DND-41 (cell line): ENCODE measurements around the gene ITGA6.
"Not testable (repeated sequence)": the region's sequence is repeated elsewhere in the genome, so short reads cannot be mapped to it uniquely, and the experiment has no call there.

Experiments used
- ATAC-seq: fragments of 200-7000 bp; cut with Tn5 transposase; 3 replicates; pipeline ENCODE4 v1.9.1; 2021; ENCODE audit warnings: low read depth; ENCODE audit not compliant: insufficient read depth
- DNase-seq: peaks from one replicate; pipeline ENCODE4 v3.0.0-alpha.2; 2020
- H2AFZ ChIP-seq: 2 replicates; pipeline ENCODE4 v1.6.0; 2012; ENCODE audit warnings: low read depth, low read length
- H3K27ac ChIP-seq: 2 replicates; pipeline ENCODE4 v1.5.1; 2012; ENCODE audit warnings: low read length, inconsistent platforms
- H3K27me3 ChIP-seq: fragments of 200-600 bp; sonication (generic); 2 replicates; pipeline ENCODE4 v1.6.0; 2012; ENCODE audit warnings: low read length, mild to moderate bottlenecking, inconsistent platforms; ENCODE audit not compliant: insufficient read depth, poor library complexity
- H3K36me3 ChIP-seq: 2 replicates; pipeline ENCODE4 v1.5.1; 2012; ENCODE audit warnings: low read length, inconsistent platforms; ENCODE audit not compliant: insufficient read depth
- H3K4me1 ChIP-seq: 2 replicates; pipeline ENCODE4 v1.5.1; 2012; ENCODE audit warnings: mild to moderate bottlenecking, low read length; ENCODE audit not compliant: insufficient read depth
- H3K4me2 ChIP-seq: 2 replicates; pipeline ENCODE4 v1.6.0; 2012; ENCODE audit warnings: mild to moderate bottlenecking, moderate library complexity, low read length, inconsistent platforms; ENCODE audit not compliant: insufficient read depth
- H3K4me3 ChIP-seq, 2 experiments: fragments of 200-600 bp in 1 of 2; shearing (Covaris generic) in 1 of 2; 2 replicates each; pipeline ENCODE4 v1.5.1; 2012 to 2016; ENCODE audit warnings: inconsistent platforms in 2 of 2, low read length in 2 of 2, mild to moderate bottlenecking in 2 of 2, low read depth in 1 of 2, moderate library complexity in 1 of 2
- H3K79me2 ChIP-seq: 2 replicates; pipeline ENCODE4 v1.6.0; 2012; ENCODE audit warnings: low read length, inconsistent platforms; ENCODE audit not compliant: insufficient read depth
- H3K9ac ChIP-seq: 2 replicates; pipeline ENCODE4 v1.6.0; 2012; ENCODE audit warnings: low read depth, mild to moderate bottlenecking, inconsistent platforms, low read length, moderate library complexity
- H3K9me3 ChIP-seq: 2 replicates; pipeline ENCODE4 v1.5.1; 2012; ENCODE audit warnings: low read length, moderate library complexity, mild to moderate bottlenecking, inconsistent platforms; ENCODE audit not compliant: insufficient read depth, severe bottlenecking
- H4K20me1 ChIP-seq: 2 replicates; pipeline ENCODE4 v1.6.0; 2012; ENCODE audit warnings: low read length; ENCODE audit not compliant: insufficient read depth
- CTCF ChIP-seq: IDR thresholded peaks from 2 replicates; pipeline ENCODE4 v1.5.1; 2012; ENCODE audit warnings: borderline replicate concordance, low read length, moderate library complexity, mild to moderate bottlenecking; ENCODE audit not compliant: poor library complexity, severe bottlenecking; ENCODE audit errors: extremely low read depth
- EZH2 ChIP-seq: IDR thresholded peaks from 3 replicates; pipeline ENCODE4 v1.6.1; 2012; ENCODE audit warnings: borderline replicate concordance, low read depth, mild to moderate bottlenecking, moderate library complexity, low read length, inconsistent platforms; ENCODE audit not compliant: severe bottlenecking

The ITGA6 gene

GRCh38 chr2:172533687-172534086 is 106.3 kb downstream of the ITGA6 start:
- Histone ChIP-seq H3K36me3 (no peaks in the 10 kb centered on the region), H3K27ac (no peak overlapping the region), H3K4me2 (no peak overlapping the region), H3K4me1 (no peaks in the 10 kb centered on the region), H3K27me3 (no peaks in the 10 kb centered on the region), H3K9ac (no peak overlapping the region), H3K4me3 (no peak overlapping the region), H4K20me1 (no peaks in the 10 kb centered on the region), H2AFZ (no peak overlapping the region), H3K79me2 (no peaks in the 10 kb centered on the region), H3K9me3 (peaks cover 27% of the 10 kb centered on the region)
- DNase-seq = no peak
- no peak for ATAC-seq
- TF ChIP-seq CTCF (no peak), EZH2 (no peak)

GRCh38 chr2:172535119-172535518 is 107.7 kb downstream of the ITGA6 start:
- H2AFZ ChIP-seq = no peak overlapping the region
- H3K4me2 ChIP-seq = no peak overlapping the region
- H3K9me3 ChIP-seq = peaks cover 29% of the 10 kb centered on the region
- ATAC-seq (no peak), DNase-seq (no peak)
- no peaks in the 10 kb centered on the region for H3K4me1 ChIP-seq
- H3K27me3 ChIP-seq = no peaks in the 10 kb centered on the region
- H3K79me2 ChIP-seq = no peaks in the 10 kb centered on the region
- no peaks in the 10 kb centered on the region for H3K36me3 ChIP-seq
- H3K9ac ChIP-seq = no peak overlapping the region
- TF ChIP-seq CTCF (no peak), EZH2 (no peak)
- H3K4me3 ChIP-seq = no peak overlapping the region
- no peaks in the 10 kb centered on the region for H4K20me1 ChIP-seq
- no peak overlapping the region for H3K27ac ChIP-seq

GRCh38 chr2:172537851-172538250 is 110.5 kb downstream of the ITGA6 start:
- not testable (repeated sequence) for H3K4me3 ChIP-seq, H4K20me1 ChIP-seq, H3K79me2 ChIP-seq, H3K36me3 ChIP-seq, H2AFZ ChIP-seq, H3K27me3 ChIP-seq, H3K4me2 ChIP-seq, ATAC-seq, H3K4me1 ChIP-seq, H3K27ac ChIP-seq, H3K9ac ChIP-seq, DNase-seq
- peaks cover 29% of the 10 kb centered on the region for H3K9me3 ChIP-seq

- ATAC-seq (no peak), DNase-seq (no peak)
- Histone ChIP-seq H3K4me3 (no peak overlapping the region), H3K4me2 (no peak overlapping the region), H3K27me3 (no peaks in the 10 kb centered on the region), H2AFZ (no peak overlapping the region), H3K9ac (no peak overlapping the region), H3K27ac (no peak overlapping the region), H3K4me1 (no peaks in the 10 kb centered on the region), H3K9me3 (peaks cover 19% of the 10 kb centered on the region), H3K36me3 (no peaks in the 10 kb centered on the region), H4K20me1 (no peaks in the 10 kb centered on the region), H3K79me2 (no peaks in the 10 kb centered on the region)
- TF ChIP-seq CTCF = no peak
Measured at GRCh38 chr2:172539767-172540166, 112.4 kb downstream of the ITGA6 start.
